Stimulated activated CD4-positive, alpha-beta T cell treated with anti-CD3 and anti-CD28 coated beads, Interleukin-4, amount 100 ng/mL, for 48 hours (primary cell): Measurements from ENCODE around the gene DEAF1.

Experiments used
- DNase-seq, 2 donors: peaks; one replicate each; pipeline ENCODE4 v3.0.0-alpha.2; 2020; ENCODE audit warnings: low read depth in 2 of 2

The DEAF1 gene

GRCh38 chr11:623999-624704, 70.9 kb downstream of the DEAF1 start:
- DNase-seq: no peak

- DNase-seq: no peak
Measured at GRCh38 chr11:623349-623869, 71.6 kb downstream of the DEAF1 start.

GRCh38 chr11:621838-622237, 73.2 kb downstream of the DEAF1 start:
- DNase-seq: no peak

DNA sequence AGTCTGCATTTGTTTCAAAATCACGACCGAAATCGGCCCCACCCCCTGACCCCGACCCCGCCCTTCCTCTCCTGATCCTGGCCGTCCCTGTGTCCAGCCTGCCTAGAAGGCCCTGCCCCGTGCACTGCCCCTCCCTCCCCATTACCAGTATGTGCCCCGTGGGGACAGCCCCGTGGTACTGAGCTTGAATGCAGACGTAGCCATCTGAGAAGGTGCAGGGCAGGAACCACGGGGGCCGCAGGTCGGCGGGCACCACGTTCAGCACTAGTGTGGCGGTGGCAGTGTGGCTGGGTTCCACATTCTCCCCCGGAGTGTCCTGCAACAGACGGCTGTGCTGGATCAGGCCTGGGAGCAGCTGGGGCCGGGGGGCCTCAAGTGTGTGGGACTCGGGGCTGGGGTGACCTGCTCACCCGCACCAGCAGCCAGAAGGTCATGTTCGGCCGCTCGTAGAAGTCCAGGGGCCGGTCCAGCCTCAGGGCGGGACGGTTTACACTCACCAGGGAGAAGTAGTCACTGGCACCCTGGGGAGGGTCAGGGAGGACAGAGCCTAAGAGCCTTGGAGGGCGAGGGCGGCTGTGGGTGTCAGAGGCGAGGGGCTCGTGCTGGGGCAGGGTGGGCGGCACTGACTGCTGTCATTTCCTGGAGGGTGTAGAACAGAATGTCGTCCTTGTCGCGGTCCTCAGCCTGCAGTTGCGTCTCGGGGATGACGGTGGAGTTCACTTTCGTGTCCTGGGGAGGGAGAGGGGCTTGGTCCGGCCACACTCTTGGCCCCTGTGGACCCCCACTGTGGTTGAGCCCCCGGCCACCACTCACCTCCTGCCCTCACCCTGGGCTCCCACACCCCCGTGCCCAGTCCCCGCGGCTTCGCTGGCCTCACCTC, 73.8 kb downstream of the DEAF1 start:
- DNase-seq: no peak

GRCh38 chr11:620201-620600, 74.8 kb downstream of the DEAF1 start:
- DNase-seq: no peak

DNA sequence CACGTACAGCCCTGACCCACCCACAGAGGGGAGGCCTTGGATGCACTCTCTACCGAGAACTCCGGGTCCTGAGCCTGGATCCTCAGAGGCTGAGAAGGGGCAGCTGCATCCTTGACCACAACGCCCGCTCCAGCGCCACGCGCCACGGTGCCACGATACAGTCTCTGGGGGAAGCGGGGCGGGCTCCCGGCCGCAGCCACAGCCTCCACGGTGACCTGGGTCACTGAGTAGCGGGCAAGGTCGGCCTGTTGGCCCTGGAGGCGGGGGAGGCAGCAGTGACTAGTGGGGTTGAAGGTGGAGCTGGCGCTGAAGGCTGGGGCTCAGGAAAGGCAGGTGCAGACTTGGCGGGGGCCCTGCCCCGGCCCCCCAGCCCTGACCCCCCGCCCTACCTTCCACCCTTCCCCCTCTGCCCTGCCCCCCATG, 75.4 kb downstream of the DEAF1 start:
- no peak for DNase-seq

DNA sequence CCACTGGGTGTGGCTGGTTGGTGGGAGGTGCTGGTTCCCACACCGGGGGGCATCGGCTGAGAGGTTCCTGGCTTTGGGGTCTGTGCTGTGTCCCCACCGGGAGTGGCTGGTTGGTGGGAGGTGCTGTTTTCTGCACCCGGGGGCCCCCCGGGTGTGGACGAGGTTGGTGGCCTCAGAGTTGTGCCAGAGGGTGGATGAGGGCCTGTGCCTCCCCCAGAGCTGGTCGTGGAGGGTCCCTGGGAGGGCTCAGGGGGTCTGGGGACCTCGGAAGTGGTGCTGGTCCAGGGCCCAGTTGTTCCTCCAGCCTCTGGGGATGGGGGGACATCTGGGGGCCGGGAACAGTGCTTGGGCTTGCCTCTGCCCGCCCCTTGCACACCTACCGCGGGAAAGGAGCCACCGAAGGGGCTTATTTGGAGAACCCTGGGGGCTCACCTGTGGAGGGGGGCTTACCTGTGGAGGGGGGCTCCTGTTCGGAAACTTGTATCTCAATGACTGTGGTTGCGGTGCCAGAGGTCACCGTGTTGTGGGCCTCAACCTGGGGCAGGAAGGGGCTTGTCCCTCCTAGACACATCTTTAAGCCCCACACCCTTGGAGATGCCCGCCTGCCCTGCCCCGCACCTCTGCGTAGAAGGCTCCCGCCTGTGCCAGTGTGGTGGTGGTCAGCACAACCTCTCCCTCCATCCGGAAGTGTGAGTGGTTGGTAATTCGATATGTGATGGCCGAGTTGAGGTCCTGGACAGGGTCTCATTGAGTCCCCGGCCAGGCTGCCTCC, 76.0 kb downstream of the DEAF1 start:
- DNase-seq: no peak

DNA sequence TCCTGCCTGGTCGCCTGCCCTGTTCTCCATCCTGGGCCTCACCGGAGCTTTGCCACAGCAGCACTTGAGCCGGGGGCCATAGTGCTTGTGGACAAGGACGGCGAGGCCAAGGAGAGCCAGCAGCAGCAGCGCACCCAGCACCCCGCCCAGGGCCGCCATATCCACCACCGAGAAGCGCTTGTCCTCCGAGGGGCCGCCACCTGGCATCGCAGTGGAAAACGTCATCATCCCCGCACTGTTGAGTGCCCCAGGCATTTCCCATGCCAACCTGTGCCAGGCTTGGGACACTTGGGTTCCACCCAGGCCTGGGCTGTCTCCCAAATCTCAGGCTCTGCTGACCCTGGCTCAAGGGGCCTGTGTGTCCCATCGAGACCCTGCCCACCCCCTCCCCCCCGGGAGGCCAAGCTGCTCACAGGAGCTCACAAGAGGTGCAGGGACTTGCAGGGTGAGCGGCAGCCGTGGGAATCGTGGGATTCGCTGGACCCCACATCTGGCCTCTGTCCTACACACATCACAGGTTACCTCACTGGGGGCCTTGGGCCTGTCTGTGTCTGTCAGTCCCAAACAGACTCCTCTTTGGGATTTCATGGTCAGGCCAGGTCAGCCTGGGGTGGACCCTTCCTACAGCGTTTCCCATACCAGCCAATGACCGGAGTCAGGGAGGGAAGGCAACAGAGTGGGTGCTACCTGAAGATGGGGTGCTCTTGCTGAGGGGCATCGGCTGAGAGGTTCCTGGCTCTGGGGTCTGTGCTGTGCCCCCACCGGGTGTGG, 76.9 kb downstream of the DEAF1 start:
- no peak for DNase-seq

GRCh38 chr11:617199-617911, 77.7 kb downstream of the DEAF1 start:
- DNase-seq: no peak

- DNase-seq: no peak
Measured at GRCh38 chr11:616320-617198, 78.5 kb downstream of the DEAF1 start.

- peak; percentile 76 to 86 for DNase-seq
Measured at GRCh38 chr11:615504-616319, 79.3 kb downstream of the DEAF1 start, which contains the start of gene IRF7. Gene IRF7 (minus strand): TSS chr11:615950. CDS start chr11:615364, 586 bp downstream.

- no peak for DNase-seq
Measured at GRCh38 chr11:614623-615503, 80.2 kb downstream of the DEAF1 start.

DNA sequence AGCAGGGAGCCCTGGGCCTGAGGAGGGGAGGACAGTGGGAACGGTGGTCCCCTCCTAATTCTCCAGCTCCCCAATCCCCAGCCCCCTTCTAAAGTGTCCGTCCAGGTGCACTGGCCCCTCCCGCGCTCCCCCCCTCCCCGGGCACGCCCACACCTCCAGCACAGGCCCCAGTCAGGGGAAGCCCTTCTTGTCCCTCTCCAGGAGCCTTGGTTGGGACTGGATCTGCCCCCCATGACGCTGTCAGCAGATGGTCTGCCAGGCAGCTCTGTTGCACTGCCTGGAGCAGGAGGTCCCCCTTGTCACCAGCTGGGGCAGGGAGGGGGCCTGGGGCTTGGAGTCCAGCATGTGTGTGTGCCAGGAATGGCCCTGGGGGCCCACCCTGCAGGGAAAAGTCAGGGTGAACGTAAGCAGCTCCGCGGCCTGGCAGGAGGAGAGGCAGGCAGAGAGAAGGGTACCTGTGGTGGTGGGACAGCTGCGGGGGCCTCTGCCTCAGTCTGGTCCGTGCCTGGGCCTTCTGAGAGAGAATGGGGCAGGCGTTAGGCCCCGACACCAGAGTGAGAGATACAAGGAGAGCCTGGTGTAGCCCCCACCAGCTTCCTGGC, 80.9 kb downstream of the DEAF1 start:
- DNase-seq: no peak

DNA sequence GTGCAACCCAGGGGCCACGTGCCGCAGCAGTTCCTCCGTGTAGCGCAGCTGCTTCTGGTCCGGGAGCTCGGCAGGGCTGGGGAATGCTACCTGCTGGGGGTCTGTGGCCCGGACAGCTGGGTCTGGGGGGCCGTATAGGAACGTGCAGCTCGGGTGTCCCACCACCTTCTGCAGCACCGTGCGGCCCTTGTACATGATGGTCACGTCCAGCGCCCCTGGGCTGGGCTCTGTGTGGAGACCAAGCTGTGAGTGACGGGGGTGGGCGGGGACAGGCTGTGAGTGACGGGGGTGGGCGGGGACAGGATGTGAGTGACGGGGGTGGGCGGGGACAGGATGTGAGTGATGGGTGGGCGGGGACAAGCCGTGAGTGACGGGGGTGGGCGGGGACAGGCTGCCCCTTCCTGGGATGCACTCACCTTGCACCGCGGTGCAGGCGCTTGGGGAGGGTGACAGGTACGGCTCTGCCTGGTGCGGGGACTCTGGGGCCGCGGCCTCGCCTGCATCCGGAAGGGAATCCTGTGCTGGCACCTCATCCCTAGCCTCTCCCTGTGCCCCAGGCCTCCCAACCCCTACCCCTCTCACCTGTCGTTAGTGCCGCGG, 81.6 kb downstream of the DEAF1 start:
- DNase-seq: peak; percentile 76 to 81

- no peak for DNase-seq
Measured at GRCh38 chr11:612961-613300, 82.1 kb downstream of the DEAF1 start.

DNA sequence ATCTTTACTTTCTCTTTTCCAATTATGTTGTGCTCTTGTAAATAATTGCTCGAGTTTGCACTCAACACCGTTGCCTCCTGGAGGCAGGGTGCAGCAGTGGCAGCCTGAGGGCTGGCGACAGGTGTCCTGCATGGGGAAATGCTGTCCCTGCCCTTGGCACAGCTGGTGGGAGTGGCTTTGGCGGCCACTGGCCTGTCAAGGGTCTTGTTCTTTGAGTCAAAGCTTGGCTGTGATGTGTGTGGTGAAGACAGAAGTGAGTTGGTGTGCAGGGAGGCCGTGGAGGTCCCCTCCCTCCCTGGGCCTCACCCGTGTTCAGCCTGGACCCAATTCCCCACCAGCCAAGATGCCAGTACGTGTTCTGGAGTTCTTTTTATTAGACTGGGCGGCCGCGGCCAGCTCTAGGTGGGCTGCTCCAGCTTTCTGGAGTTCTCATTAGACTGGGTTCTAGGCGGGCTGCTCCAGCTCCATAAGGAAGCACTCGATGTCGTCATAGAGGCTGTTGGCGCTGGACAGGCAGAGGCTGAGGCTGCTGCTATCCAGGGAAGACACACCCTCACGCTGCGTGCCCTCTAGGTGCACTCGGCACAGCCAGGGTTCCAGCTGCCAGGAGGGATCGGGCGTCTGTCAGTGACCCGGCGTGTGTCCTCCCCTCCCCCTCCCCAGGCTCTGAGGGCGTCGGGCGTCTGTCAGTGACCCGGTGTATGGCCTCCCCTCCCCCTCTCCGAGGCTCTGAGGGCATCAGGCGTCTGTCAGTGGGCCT, 82.6 kb downstream of the DEAF1 start:
- DNase-seq: no peak
